ENCODE data around the gene SAXO2.
A peak's percentile ranks its signal among the peaks of the same experiment; 100 is the strongest.
"Not testable (repeated sequence)": the region's sequence is repeated elsewhere in the genome, so short reads cannot be mapped to it uniquely, and the experiment has no call there.

Gene SAXO2

DNA sequence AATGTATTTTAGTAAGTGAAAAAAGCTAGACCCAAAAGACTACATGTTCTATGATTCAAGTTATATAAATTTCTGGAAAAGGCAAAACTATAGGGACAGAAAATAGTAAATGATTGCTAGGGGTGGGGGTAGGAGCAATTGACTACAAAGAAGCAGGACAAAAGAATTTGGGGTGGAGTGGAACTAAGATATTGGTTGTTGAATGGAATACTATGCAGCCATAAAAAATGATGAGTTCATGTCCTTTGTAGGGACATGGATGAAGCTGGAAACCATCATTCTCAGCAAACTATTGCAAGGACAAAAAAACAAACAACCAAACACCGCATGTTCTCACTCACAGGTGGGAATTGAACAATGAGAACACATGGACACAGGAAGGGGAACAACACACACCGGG lies 25.6 kb downstream of the SAXO2 start:
- DNase-seq = not testable (repeated sequence)

DNA sequence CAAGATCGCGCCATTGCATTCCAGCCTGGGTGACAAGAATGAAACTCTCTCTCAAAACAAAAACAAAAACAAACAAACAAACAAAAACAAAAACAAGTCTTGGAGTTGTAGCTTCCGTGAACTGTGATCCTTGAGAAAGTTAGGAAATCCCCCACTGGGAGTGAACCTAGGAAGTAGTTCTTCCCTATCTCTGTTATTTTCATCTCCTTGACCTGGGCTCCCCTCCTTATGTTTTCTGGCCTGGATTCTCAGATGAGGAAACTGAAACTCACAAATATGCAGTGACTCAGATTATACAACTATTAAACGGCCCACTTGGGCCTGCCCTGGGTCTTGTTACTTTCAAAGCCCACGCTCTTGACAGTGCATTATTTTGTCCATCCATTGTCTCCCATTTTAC lies 29.7 kb downstream of the SAXO2 start:
- DNase-seq = no peak

DNA sequence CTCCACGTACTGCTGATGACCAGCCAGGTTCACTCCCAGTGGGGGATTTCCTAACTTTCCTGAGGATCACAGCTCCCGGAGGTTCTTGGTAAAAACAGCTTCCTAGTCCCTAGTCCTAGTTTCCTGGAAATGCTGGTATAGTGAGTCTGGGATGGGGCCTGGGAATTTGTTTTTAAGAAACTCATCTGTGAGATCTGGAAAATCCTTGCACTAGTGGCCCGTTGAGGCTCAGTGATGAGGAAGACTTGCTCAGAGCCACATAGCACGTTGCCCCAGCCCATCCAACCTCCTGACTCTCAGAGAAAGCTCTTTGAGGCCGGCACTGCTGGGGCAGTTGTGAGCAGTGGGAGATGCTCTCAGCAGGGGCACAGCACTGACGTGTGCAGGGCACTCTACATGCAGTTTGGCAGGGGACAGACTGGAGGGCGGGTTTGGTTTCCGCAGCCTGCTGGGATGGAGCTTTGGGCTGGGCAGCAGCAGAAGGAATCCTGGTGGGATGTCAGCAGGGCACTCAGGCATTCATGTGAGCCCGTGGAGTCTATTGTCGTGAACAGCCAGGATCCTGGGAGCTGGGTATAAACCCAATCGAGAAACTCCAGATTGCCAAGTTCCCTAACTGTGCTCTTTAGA lies 31.6 kb downstream of the SAXO2 start:
- DNase-seq = no peak

DNA sequence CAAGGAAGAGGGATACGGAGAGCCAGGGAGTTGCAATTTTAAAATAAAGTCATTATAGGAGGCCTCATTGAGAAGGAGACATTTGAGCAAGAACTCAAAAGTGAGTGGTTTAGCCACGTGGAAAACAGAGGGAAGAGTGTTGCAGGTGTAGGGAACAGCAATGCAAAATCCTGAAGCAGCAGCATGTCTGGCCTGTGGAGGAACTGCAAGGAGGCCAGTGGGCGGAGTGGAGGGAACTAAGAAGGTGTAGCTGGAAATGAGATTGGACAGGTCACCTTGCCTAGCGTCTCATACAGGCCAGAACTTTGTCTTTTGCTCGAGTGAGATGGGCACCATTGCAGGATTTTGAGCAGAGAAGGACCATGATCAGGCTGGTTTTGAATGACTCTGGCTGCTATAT lies 34.9 kb downstream of the SAXO2 start:
- no peak for DNase-seq

DNA sequence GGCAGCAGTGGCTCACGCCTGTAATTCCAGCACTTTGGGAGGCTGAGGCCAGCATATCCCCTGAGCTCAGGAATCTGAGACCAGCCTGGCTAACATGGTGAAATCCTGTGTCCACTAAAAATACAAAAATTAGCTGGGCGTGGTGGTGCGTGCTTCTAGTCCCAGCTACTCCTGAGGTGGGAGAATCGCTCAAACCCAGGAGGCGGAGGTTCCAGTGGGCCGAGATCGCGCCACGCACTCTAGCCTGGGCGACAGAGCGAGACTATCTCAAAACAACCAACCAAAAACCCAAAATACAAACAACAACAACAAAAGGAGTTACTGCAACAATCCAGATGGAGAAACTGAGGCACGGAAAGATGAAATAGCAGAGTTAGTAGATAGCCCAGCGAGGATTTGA lies 35.4 kb downstream of the SAXO2 start:
- no peak for DNase-seq

DNA sequence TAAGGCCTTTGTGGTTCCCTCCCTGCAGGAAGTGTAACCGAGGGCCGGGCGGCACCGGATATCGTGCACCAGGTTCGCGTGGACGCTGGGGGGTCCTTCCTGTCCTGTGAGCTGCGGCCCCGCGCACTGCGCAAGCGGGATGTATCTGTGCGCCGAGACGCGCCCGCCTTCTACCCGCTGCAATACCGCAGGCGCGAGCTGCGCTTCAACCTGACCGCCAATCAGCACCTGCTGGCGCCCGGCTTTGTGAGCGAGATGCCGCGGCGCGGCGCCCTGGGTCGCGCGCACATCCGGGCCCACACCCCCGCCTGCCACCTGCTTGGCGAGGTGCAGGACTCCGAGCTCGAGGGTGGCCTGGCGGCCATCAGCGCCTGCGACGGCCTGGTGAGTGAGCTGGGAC lies 35.9 kb downstream of the SAXO2 start:
- peak; percentile 60 for DNase-seq

DNA sequence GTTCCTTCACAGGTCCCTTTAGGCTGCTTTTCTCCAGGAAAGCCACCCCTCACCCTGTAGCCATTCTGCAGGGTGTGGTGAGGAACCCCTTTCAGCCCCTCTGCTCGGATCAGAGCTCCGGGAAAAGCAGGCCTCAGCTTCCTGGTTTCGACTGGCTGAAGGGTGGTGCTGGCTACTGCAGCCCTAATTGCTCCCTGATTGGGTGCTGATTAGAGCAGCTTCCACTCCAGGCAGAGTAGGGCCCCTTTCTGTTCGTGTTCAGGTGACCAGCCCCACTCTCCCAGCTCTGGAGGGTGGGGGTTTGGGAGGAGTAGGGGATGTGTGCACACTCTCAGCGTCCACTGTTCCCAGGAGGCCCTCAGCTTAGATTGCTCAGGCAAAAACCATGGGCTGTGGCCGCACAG lies 36.9 kb downstream of the SAXO2 start:
- DNase-seq = not testable (repeated sequence)

DNA sequence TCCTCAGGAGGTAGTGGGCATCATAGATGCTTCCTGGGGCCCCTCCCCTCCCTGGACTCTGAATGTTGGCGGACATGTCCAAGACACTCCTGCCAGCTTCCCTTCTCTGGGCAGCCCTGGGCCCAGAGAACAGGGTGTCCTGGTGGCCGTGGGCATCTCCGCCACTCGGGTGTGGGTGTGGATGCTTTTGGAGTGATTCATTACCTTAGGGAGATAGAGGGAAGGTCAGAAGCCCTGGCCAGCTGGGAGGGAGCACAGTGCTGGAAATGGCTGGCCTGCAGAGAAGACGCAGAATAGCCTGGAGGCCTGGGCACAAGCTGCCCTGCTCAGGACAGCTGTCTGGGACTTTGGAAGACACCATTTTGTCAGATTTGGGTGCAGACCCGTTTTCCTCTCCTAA lies 37.7 kb downstream of the SAXO2 start:
- DNase-seq = not testable (repeated sequence)

DNA sequence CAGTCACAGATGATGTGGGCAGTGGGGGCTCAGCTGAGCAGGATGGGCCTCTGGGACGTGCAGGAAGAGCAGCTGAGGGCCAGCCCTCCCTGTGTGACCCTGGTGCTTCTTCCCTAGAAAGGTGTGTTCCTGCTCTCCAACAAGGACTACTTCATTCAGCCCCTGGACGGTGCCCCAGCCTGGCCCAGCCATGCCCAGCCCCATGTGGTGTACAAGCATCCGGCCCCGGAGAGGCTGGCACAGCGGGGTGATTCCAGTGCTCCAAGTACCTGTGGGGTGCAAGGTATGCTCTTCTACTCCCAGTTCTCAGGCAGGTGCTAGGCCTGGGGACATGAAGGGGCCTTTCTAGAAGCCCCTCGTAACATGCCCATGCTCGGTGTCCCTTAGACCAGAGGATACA lies 38.3 kb downstream of the SAXO2 start:
- DNase-seq = no peak

DNA sequence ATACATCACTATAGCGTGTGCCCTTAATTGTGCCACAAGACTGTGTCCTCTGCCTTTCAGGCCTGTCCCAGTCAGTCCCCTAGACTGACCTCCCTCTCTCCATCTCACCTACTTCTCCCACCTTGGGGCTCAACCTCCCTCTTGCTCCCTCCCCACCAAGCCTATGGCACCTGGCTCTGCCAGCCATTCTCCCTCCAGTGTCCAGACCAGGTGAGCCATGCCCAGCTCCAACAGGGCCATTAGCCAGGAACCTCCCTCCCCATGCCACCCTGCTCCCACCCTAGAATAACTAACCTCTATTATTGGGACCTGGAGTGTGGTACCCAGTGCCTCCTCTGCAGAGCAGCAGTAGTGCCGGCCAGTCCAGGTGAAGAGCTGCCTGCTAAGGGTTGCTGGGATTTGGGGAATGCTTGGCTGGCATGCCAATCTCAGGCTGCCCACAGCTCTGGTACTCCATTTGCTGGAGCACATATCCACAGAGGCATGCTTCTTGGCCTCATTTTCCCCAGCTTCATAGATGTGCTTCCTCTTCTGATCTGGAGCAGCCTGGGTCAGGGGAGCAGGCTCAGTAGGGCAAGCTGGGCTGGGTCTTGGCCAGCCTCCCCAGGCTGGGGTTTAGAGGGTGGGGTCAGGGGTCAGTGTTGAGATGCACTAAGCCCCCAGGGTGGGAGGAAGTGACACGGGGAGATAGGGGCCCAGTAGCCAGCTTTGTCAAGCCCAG lies 38.8 kb downstream of the SAXO2 start:
- no peak for DNase-seq

DNA sequence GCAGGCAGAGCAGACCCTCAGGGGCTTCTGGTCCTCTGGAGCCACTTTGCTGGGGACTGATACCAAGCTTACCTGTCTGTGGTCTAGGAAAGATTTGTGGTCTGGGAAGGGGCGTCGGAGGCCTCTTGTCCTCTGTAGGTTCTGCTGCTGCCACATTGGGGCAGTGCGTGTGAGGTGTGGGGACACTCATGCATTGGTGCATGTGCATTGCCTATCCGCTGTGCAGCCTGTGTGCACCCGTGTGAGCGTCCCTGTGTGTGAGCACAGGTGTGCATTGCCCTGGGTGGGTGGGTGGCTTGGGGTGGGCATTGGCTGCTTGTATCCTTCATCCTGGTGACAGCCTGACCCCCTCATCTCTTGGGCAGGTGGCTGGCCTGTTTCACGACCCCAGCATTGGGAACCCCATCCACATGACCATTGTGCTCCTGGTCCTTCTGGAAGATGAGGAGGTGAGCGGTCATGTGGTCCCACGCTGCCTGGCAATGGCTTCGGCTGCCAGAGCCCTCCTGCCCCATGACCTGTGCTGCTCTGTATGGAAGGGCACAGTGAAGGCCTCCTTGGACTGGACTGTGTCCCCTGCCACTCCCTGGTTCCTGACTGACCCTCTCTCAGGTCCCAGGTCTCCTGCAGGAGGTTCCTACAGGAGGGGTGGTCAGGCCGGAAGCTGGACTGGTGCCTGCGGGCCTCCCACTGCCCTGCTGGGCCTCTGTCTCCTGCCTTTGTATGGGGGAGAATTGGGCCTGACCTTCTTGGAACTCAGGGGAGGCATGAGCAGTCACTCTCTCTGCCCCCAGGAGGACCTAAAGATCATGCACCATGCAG lies 41.5 kb downstream of the SAXO2 start:
- DNase-seq = no peak

DNA sequence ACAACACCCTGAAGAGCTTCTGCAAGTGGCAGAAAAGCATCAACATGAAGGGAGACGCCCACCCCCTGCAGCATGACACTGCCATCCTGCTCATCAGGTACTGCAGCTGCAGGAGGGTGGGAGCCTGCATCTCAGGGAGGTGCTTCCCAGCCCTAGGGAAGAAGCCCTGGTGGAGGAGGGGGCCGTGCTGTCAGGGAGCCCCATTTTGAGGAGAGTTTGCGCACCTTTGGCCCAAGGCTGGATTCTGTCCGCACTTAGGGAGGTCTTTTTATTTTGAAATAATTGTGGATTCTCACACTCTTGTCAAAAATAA lies 42.1 kb downstream of the SAXO2 start:
- DNase-seq = no peak

DNA sequence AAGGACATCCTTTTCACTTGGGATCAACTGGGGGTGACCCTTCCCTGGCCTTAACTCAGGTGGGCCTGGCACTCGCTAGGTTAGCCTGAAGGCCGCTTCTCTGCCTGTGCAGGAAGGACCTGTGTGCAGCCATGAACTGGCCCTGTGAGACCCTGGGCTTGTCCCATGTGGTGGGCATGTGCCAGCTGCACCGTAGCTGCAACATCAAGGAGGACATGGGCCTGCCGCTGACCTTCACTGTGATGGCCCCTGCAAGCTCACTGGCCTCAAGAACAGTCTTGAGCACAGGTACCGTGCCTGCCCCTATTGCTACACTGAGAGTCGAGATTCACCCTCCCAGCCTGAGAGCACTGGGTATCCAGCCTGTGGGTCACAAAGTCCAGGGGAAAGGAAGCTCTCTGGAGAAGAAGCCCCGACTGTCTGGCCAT lies 43.0 kb downstream of the SAXO2 start:
- DNase-seq = no peak

DNA sequence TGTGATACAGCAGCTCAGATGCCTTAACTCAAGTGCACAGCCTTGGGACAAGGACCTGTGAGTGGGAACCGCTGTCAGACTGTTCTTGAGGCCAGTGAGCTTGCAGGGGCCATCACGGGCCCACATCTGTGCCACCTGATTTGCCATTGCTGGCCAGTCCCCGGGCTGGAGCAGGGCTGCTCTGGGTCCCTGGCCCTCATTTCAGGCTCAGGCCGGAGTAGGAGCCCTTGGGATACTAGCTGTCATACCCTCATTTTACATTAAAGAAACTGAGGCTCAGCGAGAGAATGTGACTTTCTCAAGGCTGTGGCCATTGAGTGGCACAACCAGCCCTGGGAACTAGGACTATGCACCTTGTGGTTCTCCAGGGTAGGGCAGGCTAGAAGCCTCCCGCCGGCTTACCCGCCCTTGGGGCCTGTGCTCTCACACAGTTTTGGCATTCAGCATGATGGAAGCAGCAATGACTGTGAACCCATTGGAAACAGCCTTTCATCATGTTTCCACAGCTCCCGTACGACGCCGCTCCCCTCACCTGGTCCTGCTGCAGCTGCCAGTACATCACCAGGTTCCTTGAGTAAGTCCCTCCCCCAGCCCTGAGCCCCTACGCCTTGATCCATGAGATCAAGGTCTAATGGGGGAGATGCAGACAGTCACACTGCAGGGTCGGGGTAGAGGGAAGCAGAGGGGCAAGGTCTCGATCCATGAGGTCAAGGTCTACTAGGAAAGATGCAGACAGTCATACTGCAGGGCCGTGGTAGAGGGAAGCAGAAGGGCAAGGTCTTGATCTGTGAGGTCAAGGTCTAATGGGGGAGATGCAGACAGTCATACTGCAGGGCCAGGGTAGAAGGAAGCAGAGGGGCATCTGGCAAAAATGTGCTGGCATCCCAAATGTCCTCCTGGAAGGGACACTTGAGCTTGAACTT lies 44.4 kb downstream of the SAXO2 start:
- no peak for DNase-seq

DNA sequence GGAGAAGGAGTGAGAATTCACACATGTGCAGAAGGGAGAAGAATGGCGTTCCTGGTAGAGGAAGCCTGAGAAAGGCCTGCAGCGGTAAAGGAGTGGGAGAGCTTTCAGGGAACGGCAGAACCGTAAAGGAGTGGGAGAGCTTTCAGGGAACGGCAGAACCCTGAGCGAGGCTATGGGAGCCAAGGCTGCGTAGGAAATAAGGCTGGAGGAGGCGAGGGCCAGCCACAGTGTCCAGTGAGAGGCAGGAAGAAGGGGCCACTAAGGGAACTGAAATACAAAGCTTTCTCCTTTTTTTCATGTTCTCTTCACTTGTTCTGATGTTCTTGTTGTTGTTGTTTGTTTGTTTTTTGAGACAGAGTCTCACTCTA lies 45.1 kb downstream of the SAXO2 start:
- DNase-seq = no peak

DNA sequence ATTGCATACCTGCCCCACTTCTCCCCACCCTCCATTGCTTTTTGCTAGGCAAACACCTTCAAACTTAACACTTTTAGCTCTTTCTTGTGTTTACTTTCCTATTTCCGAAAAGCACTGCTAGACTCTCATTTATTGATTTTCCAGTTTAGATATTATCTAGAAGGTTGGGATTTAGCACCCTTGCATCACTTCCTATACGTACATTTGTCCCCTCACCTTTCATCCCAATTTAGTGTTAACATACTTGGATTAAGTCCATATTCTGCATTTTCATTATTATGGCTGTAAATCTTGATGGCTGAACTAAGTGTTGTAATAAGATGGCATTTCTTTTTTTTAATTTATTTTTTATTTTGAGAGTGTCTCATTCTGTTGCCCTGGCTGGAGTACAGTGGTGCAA lies 47.2 kb downstream of the SAXO2 start:
- DNase-seq = no peak

DNA sequence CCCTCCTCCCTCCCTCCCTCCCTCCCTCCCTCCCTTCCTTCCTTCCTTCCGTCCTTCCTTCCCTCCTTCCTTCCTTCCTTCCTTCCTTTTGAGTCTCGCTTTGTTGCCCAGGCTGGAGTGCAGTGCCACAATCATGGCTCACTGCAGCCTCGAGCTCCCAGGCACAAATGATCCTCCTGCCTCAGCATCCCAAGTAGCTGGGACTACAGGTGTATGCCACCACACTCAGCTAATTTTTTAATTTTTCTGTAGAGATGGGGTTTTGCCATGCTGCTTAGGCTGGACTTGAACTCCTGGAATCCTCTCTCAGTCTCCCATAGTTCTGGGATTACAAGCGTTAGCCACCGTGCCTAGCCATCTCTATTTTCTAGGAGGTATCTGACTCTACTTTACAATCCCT lies 48.7 kb downstream of the SAXO2 start:
- DNase-seq = not testable (repeated sequence)

DNA sequence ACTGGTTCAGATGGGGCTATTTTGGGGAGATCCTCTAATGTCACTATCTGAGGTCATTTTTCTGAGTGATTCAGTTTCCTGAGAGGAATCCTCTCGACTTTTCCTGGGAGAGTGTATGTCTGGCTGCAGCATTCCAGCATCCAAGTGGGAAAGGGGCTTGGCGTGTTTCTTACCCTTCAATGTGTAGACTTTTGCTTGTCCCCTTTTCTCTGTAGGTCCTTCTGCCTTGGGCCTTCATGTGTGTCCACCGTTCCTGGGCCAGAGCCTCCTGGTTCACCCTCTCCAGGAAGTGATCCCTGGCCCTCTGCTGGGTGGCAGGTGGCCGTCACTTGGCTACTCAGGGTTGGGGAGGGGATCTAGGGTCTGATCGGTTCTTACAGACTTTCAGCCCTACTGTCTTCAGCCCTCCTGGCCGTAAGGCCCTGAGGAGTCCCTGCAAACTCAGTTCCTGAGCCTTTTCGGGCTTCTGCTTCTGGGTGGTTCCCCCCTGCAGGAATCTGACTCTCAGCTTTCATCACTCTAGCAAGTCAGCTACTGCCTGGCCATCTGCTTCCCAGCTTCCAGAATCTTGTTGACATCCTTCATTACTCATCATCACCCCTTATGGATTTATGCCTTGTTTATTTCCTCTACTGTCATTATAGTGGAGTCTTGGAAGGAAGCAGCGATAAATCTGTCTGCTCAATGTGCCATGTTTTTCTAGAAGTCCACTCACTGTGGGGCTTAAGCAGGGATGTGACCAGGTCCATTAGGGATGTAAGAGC lies 50.1 kb downstream of the SAXO2 start:
- DNase-seq = no peak

DNA sequence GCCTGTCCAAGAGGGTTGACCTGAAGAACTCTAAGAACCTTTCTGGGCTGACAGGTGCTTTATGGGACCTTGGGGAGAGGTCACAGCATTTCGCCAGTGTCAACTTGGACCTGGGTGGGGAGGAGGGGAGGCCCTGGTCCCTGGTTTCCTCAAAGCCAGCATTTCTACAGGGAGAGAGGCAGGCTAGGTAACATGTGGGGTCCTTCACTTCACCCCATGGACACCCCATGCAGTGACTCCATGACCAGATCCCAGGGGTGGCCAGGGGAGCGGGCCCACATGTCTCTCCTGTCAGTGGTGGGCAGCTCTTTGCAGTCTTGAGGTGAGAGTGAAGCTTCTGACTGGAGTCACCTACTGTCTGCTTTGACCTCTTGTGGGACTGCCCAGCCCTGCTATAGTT lies 50.8 kb downstream of the SAXO2 start:
- DNase-seq = no peak

DNA sequence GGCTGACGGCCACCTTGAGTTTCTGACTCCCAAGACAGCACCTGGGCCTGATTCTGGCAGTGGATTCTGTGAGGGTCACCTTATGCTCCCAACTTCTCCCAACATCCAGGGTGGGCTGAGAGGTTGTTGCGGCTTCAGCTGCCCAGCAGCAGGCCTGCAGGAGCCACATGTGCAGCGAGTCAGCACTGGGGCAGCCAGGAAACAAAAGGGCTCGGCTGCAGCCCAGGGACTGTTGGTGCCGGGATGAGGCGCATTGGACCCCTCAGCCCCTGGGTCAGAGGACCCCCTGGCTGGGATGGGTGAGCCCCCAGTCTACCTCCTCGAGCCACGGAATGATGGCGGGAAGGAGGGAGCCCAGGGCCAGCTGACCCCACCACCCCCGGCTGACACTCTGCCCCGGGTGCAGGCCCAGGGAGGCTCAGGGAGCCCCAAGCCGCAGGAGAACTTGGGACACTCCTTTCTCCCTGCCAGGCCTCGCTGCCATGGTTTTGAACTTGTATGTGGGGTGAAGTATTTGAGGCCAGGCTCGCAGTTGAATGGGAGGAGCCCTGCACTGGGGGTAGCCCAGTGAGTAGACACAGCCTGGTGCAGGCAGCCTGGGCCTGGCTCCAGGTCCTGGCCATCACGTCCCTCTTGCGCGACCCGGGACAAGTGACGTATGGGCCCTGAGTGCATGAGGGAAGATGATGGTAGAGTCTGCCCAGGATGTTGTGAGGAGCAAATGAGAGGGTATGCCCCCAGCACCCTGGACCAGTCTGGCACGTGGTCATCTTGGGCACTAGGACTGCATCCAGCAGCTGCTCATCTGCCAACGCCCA lies 51.5 kb downstream of the SAXO2 start:
- DNase-seq = not testable (repeated sequence)

DNA sequence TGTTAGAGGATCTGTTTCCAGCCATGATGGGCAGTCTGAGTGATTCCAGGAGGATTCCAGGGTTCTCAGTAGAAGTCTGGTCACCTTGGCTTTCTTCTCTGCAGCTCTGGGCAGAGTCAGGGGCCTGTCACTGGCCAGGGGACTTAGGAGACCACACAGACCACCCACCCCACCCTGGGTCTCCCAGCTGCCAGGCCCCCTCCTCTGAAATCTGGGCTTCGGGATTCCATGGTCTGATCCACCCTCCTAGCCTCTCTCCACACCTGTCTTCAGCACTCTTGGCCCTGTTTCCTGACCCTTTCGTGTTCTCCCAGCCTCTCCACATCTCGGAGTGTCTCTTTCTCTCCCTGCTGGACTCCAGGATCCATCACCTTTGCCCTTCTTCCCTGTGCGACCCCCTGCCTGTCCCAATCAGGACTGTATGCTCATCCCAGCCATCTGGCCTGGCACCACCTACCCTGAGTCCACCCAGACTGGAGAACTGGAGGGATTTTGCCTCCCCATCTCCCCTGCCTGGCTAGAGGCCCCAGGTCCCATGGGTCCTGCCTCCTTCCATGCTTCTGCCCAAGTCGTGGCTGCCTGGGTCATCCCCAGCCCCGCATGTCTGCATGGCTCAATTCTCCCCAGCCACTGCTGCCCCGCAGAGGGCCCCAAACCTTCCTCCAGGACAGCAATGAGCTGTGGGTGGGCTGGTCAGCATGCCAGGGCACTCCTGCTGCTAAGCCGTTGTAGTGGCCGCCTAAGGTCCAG lies 52.3 kb downstream of the SAXO2 start:
- no peak for DNase-seq
